ENCODE data around the gene PELI2. TPM values are rescaled to one million over a fixed set of nuclear protein-coding genes. Genes with fewer than 3 reads are reported as not detected.

PELI2 gene
- total RNA-seq, 1 donor from 2014 or later: 40.6 TPM

DNA sequence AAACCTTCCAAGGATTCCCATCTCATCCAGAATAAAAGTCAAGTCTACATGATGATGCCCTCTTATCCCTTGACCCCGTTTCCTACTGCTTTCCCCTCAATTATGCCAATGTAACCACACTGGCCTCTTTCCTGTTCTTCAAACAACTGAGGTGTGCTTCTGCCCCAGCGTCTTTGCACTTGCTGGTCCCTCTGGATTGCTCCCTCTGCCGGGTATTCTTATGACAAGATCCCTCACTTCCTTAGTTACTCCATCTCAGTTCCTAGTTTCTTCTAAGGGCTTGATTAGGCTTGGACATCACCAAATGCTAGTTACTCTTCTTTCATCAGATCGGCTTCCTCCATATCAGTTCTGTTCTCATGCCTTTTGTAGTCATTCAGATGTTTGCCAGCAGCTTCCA, 32.7 kb upstream of the PELI2 start:
- no peak for DNase-seq (ENCODE audit: low spot score)
- Mint-ChIP-seq H3K4me1 (ENCODE audit: unreplicated experiment) (peaks cover 53% of the 10 kb centered on the region), H3K9me3 (ENCODE audit: unreplicated experiment) (no peaks in the 10 kb centered on the region), H3K27me3 (ENCODE audit: unreplicated experiment) (no peaks in the 10 kb centered on the region), H3K4me3 (ENCODE audit: unreplicated experiment) (no peak overlapping the region), H3K36me3 (ENCODE audit: low read depth, unreplicated experiment) (peaks cover 7% of the 10 kb centered on the region), H3K27ac (ENCODE audit: unreplicated experiment) (no peak overlapping the region)
- TF ChIP-seq, protein P1, sequence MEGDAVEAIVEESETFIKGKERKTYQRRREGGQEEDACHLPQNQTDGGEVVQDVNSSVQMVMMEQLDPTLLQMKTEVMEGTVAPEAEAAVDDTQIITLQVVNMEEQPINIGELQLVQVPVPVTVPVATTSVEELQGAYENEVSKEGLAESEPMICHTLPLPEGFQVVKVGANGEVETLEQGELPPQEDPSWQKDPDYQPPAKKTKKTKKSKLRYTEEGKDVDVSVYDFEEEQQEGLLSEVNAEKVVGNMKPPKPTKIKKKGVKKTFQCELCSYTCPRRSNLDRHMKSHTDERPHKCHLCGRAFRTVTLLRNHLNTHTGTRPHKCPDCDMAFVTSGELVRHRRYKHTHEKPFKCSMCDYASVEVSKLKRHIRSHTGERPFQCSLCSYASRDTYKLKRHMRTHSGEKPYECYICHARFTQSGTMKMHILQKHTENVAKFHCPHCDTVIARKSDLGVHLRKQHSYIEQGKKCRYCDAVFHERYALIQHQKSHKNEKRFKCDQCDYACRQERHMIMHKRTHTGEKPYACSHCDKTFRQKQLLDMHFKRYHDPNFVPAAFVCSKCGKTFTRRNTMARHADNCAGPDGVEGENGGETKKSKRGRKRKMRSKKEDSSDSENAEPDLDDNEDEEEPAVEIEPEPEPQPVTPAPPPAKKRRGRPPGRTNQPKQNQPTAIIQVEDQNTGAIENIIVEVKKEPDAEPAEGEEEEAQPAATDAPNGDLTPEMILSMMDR (IDR thresholded peaks at IDR 0.05; ENCODE audit: unreplicated experiment): no peak

DNA sequence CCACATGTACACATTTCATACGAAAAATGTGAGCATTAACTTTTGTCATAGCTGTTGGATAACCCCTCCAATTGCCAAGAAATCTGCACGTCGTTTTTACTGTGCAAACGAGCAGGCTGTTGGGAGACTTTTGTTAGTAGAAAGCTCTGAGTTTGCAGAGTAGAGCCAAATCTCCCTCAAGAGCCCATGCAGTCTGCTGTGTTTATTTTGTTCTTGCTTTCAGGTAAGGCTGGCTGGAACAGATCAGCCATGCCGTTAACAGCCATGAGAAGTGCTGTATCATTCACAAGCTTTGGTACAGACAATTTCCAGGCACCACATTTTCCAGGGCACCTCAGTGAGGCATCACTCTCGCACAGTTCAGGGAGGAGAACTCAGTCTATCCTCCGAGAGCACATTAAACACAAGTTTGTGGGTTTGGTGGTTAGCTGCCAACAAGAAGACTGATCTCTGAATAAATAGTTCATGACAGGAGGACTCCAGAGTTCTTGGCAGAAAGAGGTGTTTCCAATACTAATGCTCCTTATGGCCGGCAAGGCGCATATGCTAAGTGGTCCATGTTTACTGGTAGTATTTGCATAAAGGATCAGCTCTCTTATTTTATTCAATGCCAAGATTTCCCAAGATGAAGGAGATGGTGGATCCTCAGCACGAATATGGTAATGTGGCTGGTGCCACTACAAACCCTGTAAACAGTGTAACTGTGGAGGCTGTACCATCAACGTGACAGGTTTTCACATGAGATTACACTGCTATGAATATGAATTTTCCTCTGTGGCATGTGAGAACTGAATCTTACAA, 30.3 kb upstream of the PELI2 start:
- H3K27ac Mint-ChIP-seq (ENCODE audit: unreplicated experiment): no peak overlapping the region
- H3K36me3 Mint-ChIP-seq (ENCODE audit: low read depth, unreplicated experiment): peaks cover 7% of the 10 kb centered on the region
- H3K4me1 Mint-ChIP-seq (ENCODE audit: unreplicated experiment): peaks cover 37% of the 10 kb centered on the region
- H3K27me3 Mint-ChIP-seq (ENCODE audit: unreplicated experiment): no peaks in the 10 kb centered on the region
- H3K4me3 Mint-ChIP-seq (ENCODE audit: unreplicated experiment): no peak overlapping the region
- TF ChIP-seq, protein P1 (IDR thresholded peaks at IDR 0.05; ENCODE audit: unreplicated experiment): no peak
- no peaks in the 10 kb centered on the region for H3K9me3 Mint-ChIP-seq (ENCODE audit: unreplicated experiment)
- no peak for DNase-seq (ENCODE audit: low spot score)

DNA sequence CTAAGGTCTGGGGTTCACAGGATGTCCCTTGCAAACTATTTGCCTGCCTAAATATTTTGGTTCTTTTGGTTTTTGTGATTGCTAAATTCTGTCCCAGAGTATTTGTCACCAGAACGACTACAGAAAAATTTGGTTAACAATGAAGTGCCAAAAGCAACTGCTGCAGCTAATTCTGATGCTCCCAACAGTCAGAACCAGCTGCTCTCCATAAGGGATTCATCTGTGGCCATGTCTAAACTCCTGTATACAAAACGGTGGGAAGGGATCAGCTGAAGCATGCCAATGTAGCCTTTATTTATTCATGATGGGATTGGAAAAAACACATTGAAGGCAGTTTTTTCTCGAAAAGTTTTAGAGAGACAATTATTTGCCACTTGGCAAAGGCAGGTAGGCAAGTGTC, 29.3 kb upstream of the PELI2 start:
- no peak overlapping the region for H3K27ac Mint-ChIP-seq (ENCODE audit: unreplicated experiment)
- TF ChIP-seq, protein P1 (IDR thresholded peaks at IDR 0.05; ENCODE audit: unreplicated experiment): no peak

DNA sequence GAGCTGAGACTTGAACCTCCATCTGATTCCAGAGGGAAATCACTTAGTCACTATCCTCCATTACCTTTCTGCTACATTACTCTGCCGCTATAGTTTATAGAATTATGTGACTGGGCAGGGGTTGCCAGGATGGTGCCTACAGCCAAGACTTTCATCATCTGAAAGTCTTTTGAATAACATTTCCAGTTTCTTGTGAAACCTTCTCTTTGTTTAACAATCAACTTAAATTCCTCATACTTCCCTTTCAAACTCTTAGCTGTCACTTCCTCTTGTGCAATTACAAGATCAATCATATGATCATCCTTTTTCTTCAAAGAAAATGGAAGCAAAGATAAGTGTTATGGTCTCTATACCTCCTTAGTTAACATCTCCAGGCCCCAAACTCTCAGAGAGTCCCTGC, 25.4 kb upstream of the PELI2 start:
- H3K27ac Mint-ChIP-seq (ENCODE audit: unreplicated experiment): no peak overlapping the region
- no peak overlapping the region for H3K4me3 Mint-ChIP-seq (ENCODE audit: unreplicated experiment)
- no peaks in the 10 kb centered on the region for H3K27me3 Mint-ChIP-seq (ENCODE audit: unreplicated experiment)
- no peaks in the 10 kb centered on the region for H3K36me3 Mint-ChIP-seq (ENCODE audit: low read depth, unreplicated experiment)
- DNase-seq (ENCODE audit: low spot score): no peak
- H3K9me3 Mint-ChIP-seq (ENCODE audit: unreplicated experiment): no peaks in the 10 kb centered on the region
- TF ChIP-seq, protein P1 (IDR thresholded peaks at IDR 0.05; ENCODE audit: unreplicated experiment): no peak
- H3K4me1 Mint-ChIP-seq (ENCODE audit: unreplicated experiment): peaks cover 17% of the 10 kb centered on the region

More for the DNA sequence above, 29.3 kb upstream of the PELI2 start:
- Mint-ChIP-seq H3K9me3 (ENCODE audit: unreplicated experiment) (no peaks in the 10 kb centered on the region), H3K27me3 (ENCODE audit: unreplicated experiment) (no peaks in the 10 kb centered on the region), H3K4me3 (ENCODE audit: unreplicated experiment) (no peak overlapping the region), H3K4me1 (ENCODE audit: unreplicated experiment) (peaks cover 29% of the 10 kb centered on the region), H3K36me3 (ENCODE audit: low read depth, unreplicated experiment) (peaks cover 7% of the 10 kb centered on the region)
- DNase-seq (ENCODE audit: low spot score): no peak

DNA sequence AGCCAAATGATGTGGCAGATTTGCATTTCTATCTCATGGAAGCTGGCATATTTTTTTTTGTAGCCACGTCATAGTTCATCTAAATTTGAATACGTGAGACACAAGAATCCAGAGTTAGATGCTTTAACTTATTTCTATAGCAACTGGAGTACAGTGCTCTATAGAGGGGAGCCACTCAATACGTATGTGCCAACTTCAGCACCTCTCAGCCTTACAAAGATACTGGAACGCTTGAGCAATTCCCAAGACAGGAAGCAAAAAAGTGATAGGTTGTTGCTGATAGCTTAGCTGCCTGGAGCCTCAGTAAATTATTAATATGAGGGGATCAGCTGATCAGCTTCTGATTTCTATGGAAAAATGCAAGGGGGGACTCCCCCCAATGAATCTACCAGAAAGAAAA, 24.1 kb upstream of the PELI2 start:
- H3K36me3 Mint-ChIP-seq (ENCODE audit: low read depth, unreplicated experiment): no peaks in the 10 kb centered on the region
- no peak overlapping the region for H3K27ac Mint-ChIP-seq (ENCODE audit: unreplicated experiment)
- DNase-seq (ENCODE audit: low spot score): no peak
- H3K9me3 Mint-ChIP-seq (ENCODE audit: unreplicated experiment): no peaks in the 10 kb centered on the region
- H3K27me3 Mint-ChIP-seq (ENCODE audit: unreplicated experiment): no peaks in the 10 kb centered on the region
- TF ChIP-seq, protein P1 (IDR thresholded peaks at IDR 0.05; ENCODE audit: unreplicated experiment): no peak
- peaks cover 8% of the 10 kb centered on the region for H3K4me1 Mint-ChIP-seq (ENCODE audit: unreplicated experiment)
- no peak overlapping the region for H3K4me3 Mint-ChIP-seq (ENCODE audit: unreplicated experiment)

Data from endothelial cell (in vitro differentiated cells).